PC-3 (cell line): ENCODE data around the gene UBE2E2. TPM values are rescaled to one million over a fixed set of nuclear protein-coding genes. Genes with fewer than 3 reads are reported as not detected.

ENCODE experiments used
- ATAC-seq: fragments of 200-7000 bp; cut with Tn5 transposase; 2 replicates; pipeline ENCODE4 v1.9.1; 2020; ENCODE audit warnings: mild to moderate bottlenecking, moderate library complexity
- BruUV-seq: library from RNA; stranded (reverse); fragments of 400-500 nt; replicated peaks from 2 replicates; lab custom pipeline; 2021; lab: Mats Ljungman, UMichigan
- CTCF ChIA-PET: fragments of 300-600 bp; sonication (Branson Sonifier 250); formaldehyde crosslinking; loops from one replicate; lab custom pipeline; 2022; ENCODE audit warnings: antibody characterized with exemption; lab: Charles Lee
- POLR2A ChIA-PET: fragments of 300-600 bp; sonication (Branson Sonifier 250); formaldehyde crosslinking; loops from one replicate; lab custom pipeline; 2022; ENCODE audit warnings: antibody characterized with exemption; ENCODE audit not compliant: unreplicated experiment; lab: Charles Lee
- DNase-seq: peaks from one replicate; pipeline ENCODE4 v3.0.0-alpha.2; 2015
- H2AFZ ChIP-seq: fragments of 300-600 bp; sonication (generic); 2 replicates; pipeline ENCODE4 v1.6.0; 2016; ENCODE audit warnings: antibody characterized with exemption, low read length
- H3F3A ChIP-seq: fragments of 300-600 bp; sonication (generic); one replicate; pipeline ENCODE4 v1.6.0; 2017; ENCODE audit warnings: antibody characterized with exemption, low read length, control low read depth, mild to moderate bottlenecking; ENCODE audit not compliant: unreplicated experiment
- H3K27ac ChIP-seq: fragments of 300-600 bp; sonication (generic); 2 replicates; pipeline ENCODE4 v1.5.1; 2016; ENCODE audit warnings: mild to moderate bottlenecking, low read length
- H3K27me3 ChIP-seq: fragments of 300-600 bp; sonication (generic); 2 replicates; pipeline ENCODE4 v1.6.1; 2016; ENCODE audit warnings: low read length, mixed read lengths
- H3K36me3 ChIP-seq: fragments of 300-600 bp; sonication (generic); 2 replicates; pipeline ENCODE4 v1.6.1; 2016; ENCODE audit warnings: low read depth, mixed run types, low read length, mixed read lengths
- H3K4me1 ChIP-seq: fragments of 300-600 bp; sonication (generic); 2 replicates; pipeline ENCODE4 v1.5.1; 2016; ENCODE audit warnings: low read length; ENCODE audit not compliant: insufficient read depth
- H3K4me2 ChIP-seq: fragments of 300-600 bp; sonication (generic); 2 replicates; pipeline ENCODE4 v1.6.0; 2016; ENCODE audit warnings: low read length
- H3K4me3 ChIP-seq: fragments of 300-600 bp; sonication (generic); 2 replicates; pipeline ENCODE4 v1.5.1; 2016; ENCODE audit warnings: mild to moderate bottlenecking, low read length, mixed read lengths
- H3K79me2 ChIP-seq: fragments of 300-600 bp; sonication (generic); 2 replicates; pipeline ENCODE4 v1.6.1; 2017; ENCODE audit warnings: low read length, mixed read lengths
- H3K9ac ChIP-seq: fragments of 300-600 bp; sonication (generic); 2 replicates; pipeline ENCODE4 v1.6.0; 2016; ENCODE audit warnings: mild to moderate bottlenecking, low read length
- H3K9me2 ChIP-seq: fragments of 300-600 bp; sonication (generic); replicated peaks from 2 replicates; pipeline ENCODE4 v1.6.1; 2016; ENCODE audit warnings: mixed run types, low read length, mixed read lengths
- H3K9me3 ChIP-seq: fragments of 300-600 bp; sonication (generic); 2 replicates; pipeline ENCODE4 v1.6.1; 2016; ENCODE audit warnings: low read length, mixed read lengths
- H4K20me1 ChIP-seq: fragments of 300-600 bp; sonication (generic); 2 replicates; pipeline ENCODE4 v1.6.1; 2016; ENCODE audit warnings: low read length, mixed read lengths
- CTCF ChIP-seq: fragments of 300-600 bp; sonication (generic); conservative IDR thresholded peaks from 2 replicates; pipeline ENCODE4 v1.5.1; 2017; ENCODE audit warnings: antibody characterized with exemption, low read depth, mild to moderate bottlenecking, low read length
- EZH2 ChIP-seq: fragments of 300-600 bp; sonication (generic); IDR thresholded peaks from one replicate; pipeline ENCODE4 v1.6.1; 2017; ENCODE audit warnings: antibody characterized with exemption, mild to moderate bottlenecking, low read length; ENCODE audit not compliant: unreplicated experiment
- EZH2phosphoT487 ChIP-seq: fragments of 300-600 bp; sonication (generic); IDR thresholded peaks from 2 replicates; pipeline ENCODE4 v1.6.1; 2018; ENCODE audit warnings: mild to moderate bottlenecking, antibody characterized with exemption, low read length, borderline replicate concordance
- intact Hi-C: fragments of 100-400 bp; cut with micrococcal nuclease; formaldehyde crosslinking; loops from 2 replicates; pipeline ENCODE4 v1.9.0; 2023
- total RNA-seq: library from RNA; depleted of rRNA; stranded (reverse); fragments of >200 nt; gene quantifications from 2 replicates; pipeline ENCODE4 v1.2.3, GENCODE V29; 2014

UBE2E2 gene
- total RNA-seq, 1 experiment from 2014 or later, result 25.6 TPM

GRCh38 chr3:23165571-23165970, 37.6 kb upstream of the UBE2E2 start:
- Histone ChIP-seq H3K4me3 (no peak overlapping the region), H4K20me1 (no peaks in the 10 kb centered on the region), H3F3A (no peaks in the 10 kb centered on the region), H3K4me2 (no peak overlapping the region), H3K79me2 (no peaks in the 10 kb centered on the region), H3K36me3 (no peaks in the 10 kb centered on the region), H2AFZ (no peak overlapping the region), H3K9me2 (no peaks in the 10 kb centered on the region), H3K9ac (no peak overlapping the region), H3K9me3 (no peaks in the 10 kb centered on the region), H3K27ac (no peak overlapping the region), H3K27me3 (no peaks in the 10 kb centered on the region), H3K4me1 (peaks cover 31% of the 10 kb centered on the region)
- CTCF ChIA-PET, result interaction anchor here (0.5 to 0.6 kb wide), 3 partner anchors 148 to 400 kb away, joined by 3 to 16 read pairs (median 3); no protein-coding TSS in a partner anchor
- intact Hi-C loops, result loop anchor here (10.0 kb wide), 1 partner anchor 201 kb away; no protein-coding TSS in a partner anchor
- TF ChIP-seq EZH2 (no peak), EZH2phosphoT487 (no peak), CTCF (no peak)
- BruUV-seq, result no TSS peak
- DNase-seq, result no peak
- ATAC-seq, result no peak
- POLR2A ChIA-PET, result no interaction called here

- DNase-seq, result no peak
- H3K36me3 ChIP-seq, result no peaks in the 10 kb centered on the region
- H3K9me3 ChIP-seq, result no peaks in the 10 kb centered on the region
- H3K4me3 ChIP-seq, result no peak overlapping the region
- no peak for ATAC-seq
- H3K9me2 ChIP-seq, result no peaks in the 10 kb centered on the region
- no peaks in the 10 kb centered on the region for H3F3A ChIP-seq
- no peaks in the 10 kb centered on the region for H4K20me1 ChIP-seq
- no peaks in the 10 kb centered on the region for H3K27me3 ChIP-seq
- TF ChIP-seq EZH2 (no peak), CTCF (no peak), EZH2phosphoT487 (no peak)
- no TSS peak for BruUV-seq
- H3K79me2 ChIP-seq, result no peaks in the 10 kb centered on the region
- H3K27ac ChIP-seq, result no peak overlapping the region
- no peak overlapping the region for H3K9ac ChIP-seq
- H3K4me1 ChIP-seq, result peaks cover 24% of the 10 kb centered on the region
- no peak overlapping the region for H2AFZ ChIP-seq
- no peak overlapping the region for H3K4me2 ChIP-seq
- intact Hi-C loops, result loop anchor here (10.0 kb wide), 1 partner anchor 201 kb away; no protein-coding TSS in a partner anchor
- ChIA-PET CTCF (no interaction called here), POLR2A (no interaction called here)
These were observed 36.9 kb upstream of the UBE2E2 start for GRCh38 chr3:23166276-23166675.

GRCh38 chr3:23166845-23167244, 36.3 kb upstream of the UBE2E2 start:
- Histone ChIP-seq H3K4me2 (no peak overlapping the region), H3F3A (no peaks in the 10 kb centered on the region), H3K9ac (no peak overlapping the region), H3K36me3 (no peaks in the 10 kb centered on the region), H3K9me3 (no peaks in the 10 kb centered on the region), H3K27me3 (no peaks in the 10 kb centered on the region), H3K79me2 (no peaks in the 10 kb centered on the region), H3K4me3 (no peak overlapping the region), H3K4me1 (peaks cover 21% of the 10 kb centered on the region), H3K9me2 (no peaks in the 10 kb centered on the region), H2AFZ (no peak overlapping the region), H3K27ac (no peak overlapping the region), H4K20me1 (no peaks in the 10 kb centered on the region)
- intact Hi-C loops, result loop anchor here (10.0 kb wide), 1 partner anchor 202 kb away; no protein-coding TSS in a partner anchor
- ATAC-seq, result no peak
- BruUV-seq, result no TSS peak
- ChIA-PET CTCF (no interaction called here), POLR2A (no interaction called here)
- TF ChIP-seq EZH2, result no peak
- no peak for DNase-seq
